GM18505 (cell line): ENCODE results near the gene CCDC141.

Experiments
- ATAC-seq: cut with Tn5 transposase; IDR thresholded peaks from one replicate; pipeline ENCODE4 v1.9.1; 2021; ENCODE audit not compliant: unreplicated experiment
- POLR2A ChIP-seq: IDR thresholded peaks from 4 replicates; pipeline ENCODE4 v1.6.1; 2011; ENCODE audit warnings: borderline replicate concordance; ENCODE audit not compliant: insufficient read depth, insufficient read length; ENCODE audit errors: extremely low read depth

CCDC141 gene

DNA sequence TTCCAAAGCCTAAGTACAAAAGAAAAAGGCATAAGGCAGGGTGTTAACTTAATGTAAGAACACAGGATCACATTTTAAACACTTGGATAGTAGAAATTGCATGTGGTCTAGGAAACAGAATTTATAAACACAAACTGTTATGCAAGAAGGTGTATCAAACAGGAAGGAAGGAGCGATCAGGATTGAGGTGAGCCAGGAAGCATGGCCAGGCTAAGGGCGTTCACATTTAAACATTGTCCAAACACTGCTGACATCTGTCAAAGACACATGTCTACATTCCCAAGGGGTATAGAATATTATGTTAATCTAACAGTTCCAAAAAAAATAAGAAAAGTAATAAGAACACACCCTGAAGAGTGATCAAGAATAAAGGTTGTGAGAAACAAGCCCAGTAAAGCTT, 71.3 kb downstream of the CCDC141 start:
- no peak for ATAC-seq
- TF ChIP-seq POLR2A, result no peak

DNA sequence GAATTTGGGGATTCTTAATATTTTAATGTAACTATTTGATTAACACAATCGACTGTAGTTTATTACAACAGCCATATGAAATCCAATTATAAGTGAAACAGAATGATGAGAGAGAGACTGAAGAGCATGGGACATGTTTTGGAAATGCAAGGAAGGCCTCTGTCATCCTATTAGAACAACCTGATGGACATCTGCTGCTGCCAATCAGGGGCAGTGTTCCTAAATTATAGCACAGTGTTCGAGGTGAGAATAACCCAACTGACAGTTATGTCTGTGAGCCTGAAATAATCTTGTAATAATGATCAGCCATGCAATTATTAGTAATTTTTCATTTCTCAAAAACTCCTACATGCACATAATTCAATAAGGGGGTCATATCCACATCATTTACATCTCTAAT, 73.6 kb downstream of the CCDC141 start:
- ATAC-seq, result no peak
- TF ChIP-seq POLR2A, result no peak

DNA sequence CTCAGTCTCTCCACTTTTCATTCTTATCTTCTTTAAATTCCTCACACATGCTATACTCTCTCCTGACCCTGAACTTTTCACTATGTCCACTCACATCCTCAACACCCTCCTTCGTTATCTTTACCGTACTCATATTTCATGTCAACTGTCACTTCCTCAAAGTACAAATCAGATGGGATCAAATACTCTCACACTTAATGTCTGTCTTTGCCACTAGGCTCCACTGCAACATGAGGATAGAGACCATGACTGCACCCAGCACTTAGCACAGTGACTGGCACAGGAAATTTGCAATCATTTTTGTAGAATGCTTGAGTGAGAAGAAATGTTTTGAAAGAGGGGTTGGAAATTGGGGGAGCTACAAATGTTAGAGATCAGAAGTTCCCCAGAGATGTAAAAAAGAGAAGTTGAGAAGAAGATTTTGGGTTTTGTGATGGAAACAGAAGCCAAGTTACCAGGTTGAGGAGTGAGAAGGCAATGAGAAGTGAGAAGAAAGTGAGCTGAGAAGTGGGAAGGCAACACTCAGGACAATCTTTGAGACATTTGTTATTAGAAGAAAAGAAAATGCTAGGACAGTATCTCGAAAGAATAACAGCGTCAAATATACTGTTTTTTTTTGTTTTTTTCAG, 87.0 kb downstream of the CCDC141 start:
- TF ChIP-seq POLR2A, result no peak
- ATAC-seq, result no peak

DNA sequence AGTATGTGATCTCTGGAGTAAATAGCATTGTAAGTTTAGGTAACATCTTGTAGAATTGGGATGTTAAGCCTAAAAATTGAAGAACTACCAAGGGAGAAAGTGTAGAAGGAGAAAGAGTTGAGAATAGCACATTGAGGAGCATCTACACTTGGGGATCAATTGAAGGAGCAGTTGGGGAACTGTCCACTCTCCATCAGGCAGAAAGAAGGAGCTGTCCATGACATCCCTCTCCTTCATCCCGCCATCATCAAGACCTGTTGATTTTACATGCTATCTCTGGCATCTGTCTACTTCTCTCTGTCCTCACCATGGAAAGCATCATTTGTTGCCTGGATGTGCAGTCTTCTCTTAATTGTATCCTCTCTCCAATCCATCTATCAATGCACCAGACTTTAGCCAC, 87.8 kb downstream of the CCDC141 start:
- no peak for TF ChIP-seq POLR2A
- no peak for ATAC-seq

DNA sequence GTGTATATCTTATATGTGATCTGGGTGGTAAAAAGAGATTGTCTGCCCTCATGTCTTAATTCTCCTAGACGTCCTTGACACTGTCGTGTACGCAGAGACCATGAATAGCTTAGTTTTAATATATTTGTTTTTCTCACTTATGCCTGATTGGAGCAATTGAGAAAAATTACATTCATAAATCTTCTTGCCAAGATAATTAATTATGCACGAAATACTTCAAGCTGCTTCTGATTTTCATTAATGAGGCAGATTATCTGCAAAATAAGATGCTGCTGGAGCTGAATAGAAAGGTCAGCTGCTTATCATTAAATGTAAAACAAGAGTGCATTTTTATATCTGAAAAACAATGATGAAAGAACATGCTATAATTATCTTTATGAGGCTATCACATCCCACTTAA, 95.9 kb downstream of the CCDC141 start:
- TF ChIP-seq POLR2A, result no peak

DNA sequence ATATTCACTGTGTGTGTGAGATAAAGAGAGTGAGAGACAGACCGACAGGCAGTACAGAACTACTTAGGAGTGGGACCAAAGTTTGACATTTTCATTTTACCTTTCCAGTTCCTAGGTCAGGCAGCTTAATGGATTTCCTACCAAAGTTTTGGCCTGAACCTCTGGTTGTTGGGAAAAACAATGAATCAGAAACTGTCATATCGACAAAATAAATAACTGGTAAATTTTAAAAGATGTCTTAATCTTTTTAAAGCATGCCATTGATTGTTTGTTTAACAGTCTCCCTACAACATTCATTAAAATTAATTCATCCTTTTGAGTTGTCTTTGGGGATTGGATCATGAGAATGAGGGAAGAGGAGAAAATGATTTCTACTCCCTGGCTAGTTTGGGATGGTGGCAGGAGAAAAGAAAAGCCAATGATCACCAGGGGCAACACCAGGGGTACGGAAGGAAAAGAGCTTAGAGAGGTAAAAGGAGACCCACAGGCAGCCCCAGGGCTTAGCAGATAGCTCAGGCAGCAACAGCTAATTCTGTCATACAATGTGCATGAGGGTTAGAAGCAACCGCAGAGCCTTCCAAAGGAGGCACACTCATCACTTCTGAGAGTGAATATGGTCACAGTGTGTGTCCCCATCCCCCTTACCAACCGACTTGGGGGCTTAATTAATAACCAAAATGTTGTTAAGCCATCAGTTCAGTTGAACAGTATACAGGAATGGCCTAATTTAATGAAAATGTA, 98.5 kb downstream of the CCDC141 start:
- no peak for ATAC-seq
- no peak for TF ChIP-seq POLR2A

More for the DNA sequence above, 95.9 kb downstream of the CCDC141 start:
- ATAC-seq, result no peak

DNA sequence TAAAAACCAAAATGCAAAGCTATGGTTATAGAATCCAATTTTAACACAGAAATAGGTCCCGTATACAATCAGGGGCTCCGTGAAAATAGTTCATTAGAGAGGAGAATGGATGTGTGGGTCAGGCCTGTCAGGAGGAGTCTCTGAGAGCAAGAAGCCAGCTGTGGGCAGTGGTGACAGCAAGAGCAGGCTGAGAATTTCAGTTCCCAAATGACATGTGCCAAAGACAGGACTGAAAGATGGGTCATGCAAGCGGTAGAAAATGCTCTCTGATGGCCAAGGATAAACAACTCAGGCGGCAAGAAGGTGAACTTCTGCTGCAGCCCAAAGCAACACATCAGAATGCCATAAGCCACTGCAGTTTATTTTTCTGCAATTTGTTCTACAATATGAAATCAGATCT, 100.4 kb downstream of the CCDC141 start:
- no peak for ATAC-seq
- no peak for TF ChIP-seq POLR2A

DNA sequence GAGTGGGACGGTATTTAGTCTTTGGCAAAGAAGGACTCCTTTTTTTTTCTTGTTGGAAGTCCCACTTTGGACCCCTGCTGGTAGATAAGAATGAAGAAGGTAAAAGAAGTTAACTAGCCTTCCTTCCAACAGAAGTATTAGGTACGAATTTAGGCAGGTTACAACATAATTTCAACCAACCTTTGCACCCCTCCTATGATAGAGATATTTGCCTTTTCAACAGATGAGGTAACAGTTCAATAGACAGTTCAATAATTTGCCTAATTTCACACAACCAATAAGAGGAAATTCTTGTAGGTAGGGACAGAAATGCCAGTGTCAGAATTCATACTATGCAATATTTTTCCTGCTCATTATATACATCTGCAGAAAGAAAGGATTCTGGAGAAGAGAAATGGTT, 100.8 kb downstream of the CCDC141 start:
- TF ChIP-seq POLR2A, result no peak
- no peak for ATAC-seq

DNA sequence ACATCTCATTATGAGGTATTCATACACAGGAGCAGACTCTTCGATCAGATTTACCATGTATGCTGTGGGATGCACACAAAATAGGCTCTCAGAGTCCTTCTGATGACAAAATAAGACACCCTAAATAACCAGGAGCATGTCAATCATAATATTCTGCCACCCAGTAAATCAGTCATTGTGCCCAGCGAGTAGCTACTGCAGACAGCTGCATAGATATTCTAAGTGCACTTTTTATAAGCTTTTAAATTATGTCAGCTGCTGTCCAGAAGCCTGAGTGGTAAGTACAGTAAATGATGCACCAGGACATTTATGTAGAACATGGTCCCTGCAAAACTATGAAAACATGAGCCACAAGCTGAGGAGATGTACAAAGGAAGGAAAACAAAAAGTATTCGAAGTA, 102.9 kb downstream of the CCDC141 start:
- TF ChIP-seq POLR2A, result no peak
- ATAC-seq, result no peak

DNA sequence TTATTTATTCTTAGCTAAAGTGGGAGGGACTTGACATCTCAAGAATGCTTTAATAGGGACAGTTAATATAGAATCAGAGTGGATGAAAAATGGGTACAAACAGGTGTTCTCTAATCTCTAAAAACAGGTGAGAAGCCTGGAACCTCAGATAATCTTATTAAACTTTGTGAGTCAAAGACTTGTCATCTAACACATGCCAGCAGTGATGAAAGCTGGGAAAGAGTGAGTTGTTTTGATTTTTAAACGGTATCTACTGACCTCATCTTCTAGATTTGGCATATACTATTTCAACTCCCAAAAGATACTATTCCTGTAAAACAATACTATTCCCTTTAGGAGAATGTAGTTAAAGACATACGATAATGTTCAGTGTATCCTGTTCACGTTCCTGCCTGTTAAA, 103.4 kb downstream of the CCDC141 start:
- no peak for TF ChIP-seq POLR2A
- no peak for ATAC-seq

DNA sequence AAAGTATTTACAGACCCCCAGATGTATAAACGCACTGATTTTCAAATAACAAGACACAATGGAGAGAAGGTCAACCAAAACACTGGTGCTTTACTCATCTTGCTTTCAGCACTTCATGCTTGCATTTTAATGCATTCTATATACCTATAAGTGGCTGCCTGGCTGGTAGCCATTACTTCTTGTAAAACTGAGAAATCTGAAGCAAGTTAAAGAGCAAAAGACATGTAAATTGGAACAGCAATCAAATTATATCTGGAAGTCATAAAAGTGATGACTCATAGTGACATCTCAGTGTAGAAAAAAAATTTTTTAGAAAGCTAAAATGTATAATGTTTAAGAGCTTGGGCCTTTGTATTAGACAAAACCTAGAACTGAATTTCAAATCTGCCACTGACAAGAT, 106.2 kb downstream of the CCDC141 start:
- ATAC-seq, result no peak

DNA sequence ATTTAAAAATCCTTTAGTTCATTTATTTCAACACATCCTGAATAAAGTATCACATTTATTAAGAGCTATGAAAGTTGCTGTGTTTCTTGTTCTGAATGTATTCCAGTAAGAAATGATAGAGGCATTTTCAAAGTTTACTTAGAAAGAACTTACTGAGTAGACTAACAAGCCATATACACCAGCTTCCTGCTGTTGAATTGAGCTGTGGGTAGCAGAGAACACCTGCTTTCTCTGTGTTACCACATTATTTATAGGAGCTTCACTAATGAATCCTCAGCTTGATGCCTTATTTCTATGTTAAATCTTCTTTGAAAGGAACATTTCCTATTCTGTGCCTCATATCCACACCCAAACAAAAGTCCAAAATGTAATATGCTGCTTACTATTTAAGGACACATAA, 115.4 kb downstream of the CCDC141 start:
- ATAC-seq, result no peak
- no peak for TF ChIP-seq POLR2A

More for the DNA sequence above, 106.2 kb downstream of the CCDC141 start:
- no peak for TF ChIP-seq POLR2A

DNA sequence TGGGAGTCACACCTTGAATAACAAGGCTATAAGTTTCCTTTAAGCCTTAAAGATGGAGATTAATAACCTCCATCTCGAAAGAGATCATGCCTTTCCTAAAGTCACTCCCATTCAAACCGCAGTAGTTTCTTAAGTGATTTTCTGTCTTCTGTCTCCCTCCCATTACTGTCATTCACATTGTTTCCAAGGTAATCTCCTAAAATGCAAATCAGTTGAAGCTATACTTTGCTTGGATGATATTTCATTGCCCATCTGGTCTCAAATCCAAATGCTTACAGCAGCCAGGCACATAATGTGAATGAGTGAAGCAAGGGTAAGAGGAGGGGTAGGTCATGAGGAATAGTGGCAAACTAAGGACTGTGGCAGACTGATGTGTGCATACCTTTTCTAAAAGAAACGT, 116.4 kb downstream of the CCDC141 start:
- TF ChIP-seq POLR2A, result no peak
- ATAC-seq, result no peak

DNA sequence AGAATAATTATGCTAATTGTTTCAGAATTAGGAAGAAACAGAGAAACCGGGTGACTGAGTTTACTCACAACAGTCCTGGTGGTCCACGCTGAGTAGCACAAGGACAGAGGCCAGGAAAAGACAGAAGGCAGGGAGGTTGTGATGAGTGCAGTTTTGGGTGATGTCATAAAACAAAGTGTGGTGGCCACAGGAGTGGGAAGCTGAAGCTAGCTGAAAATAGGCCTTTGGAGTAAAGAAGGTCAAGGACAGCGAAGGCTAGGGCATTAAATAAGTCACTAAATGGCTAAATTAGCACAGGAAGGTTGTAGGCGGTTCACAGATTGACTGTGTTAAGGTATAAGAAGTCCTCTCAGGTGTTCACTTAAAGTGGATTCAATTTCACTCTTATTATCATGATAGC, 121.9 kb downstream of the CCDC141 start:
- no peak for TF ChIP-seq POLR2A
- ATAC-seq, result peak; percentile 60
